Measurements from ENCODE around the gene RTN1.

RTN1 gene

DNA sequence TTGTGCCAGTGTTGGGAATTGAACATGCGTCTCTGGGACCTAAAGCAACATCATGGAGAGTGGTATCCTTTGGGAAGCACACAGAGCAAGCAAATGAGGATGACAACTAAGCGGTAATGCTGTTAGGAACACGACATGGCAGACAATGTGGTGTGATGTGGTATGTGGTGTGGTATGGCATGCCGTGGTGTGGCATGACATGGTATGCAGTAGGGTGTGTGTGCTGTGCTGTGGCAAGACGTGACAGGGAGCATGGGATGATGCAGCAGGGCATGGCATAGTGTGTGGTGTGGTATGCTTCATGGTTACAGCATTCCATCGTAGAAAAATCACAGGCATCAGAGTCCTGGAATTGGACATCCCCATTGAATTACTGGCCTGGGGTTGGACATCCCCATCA, 108.7 kb downstream of the RTN1 start:
- no peaks in the 10 kb centered on the region for H3K36me3 ChIP-seq (ENCODE audit: insufficient read depth, low read length)
- no peaks in the 10 kb centered on the region for H3F3A ChIP-seq (ENCODE audit: insufficient read depth, low read length)
- TF ChIP-seq, protein P1, sequence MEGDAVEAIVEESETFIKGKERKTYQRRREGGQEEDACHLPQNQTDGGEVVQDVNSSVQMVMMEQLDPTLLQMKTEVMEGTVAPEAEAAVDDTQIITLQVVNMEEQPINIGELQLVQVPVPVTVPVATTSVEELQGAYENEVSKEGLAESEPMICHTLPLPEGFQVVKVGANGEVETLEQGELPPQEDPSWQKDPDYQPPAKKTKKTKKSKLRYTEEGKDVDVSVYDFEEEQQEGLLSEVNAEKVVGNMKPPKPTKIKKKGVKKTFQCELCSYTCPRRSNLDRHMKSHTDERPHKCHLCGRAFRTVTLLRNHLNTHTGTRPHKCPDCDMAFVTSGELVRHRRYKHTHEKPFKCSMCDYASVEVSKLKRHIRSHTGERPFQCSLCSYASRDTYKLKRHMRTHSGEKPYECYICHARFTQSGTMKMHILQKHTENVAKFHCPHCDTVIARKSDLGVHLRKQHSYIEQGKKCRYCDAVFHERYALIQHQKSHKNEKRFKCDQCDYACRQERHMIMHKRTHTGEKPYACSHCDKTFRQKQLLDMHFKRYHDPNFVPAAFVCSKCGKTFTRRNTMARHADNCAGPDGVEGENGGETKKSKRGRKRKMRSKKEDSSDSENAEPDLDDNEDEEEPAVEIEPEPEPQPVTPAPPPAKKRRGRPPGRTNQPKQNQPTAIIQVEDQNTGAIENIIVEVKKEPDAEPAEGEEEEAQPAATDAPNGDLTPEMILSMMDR (IDR thresholded peaks at IDR 0.05; ENCODE audit: low read length): no peak
- no peak for TF ChIP-seq EZH2 (IDR thresholded peaks at IDR 0.05; ENCODE audit: borderline replicate concordance, low read length)
- no peak overlapping the region for H3K9ac ChIP-seq (ENCODE audit: low read length)
- H3K4me3 ChIP-seq (ENCODE audit: low read depth, low read length, poor library complexity, severe bottlenecking): no peak overlapping the region
- H2AFZ ChIP-seq (ENCODE audit: low read length): no peak overlapping the region
- H3K4me2 ChIP-seq (ENCODE audit: low read length): no peak overlapping the region
- no peaks in the 10 kb centered on the region for H4K20me1 ChIP-seq (ENCODE audit: insufficient read depth, low read length)
- no peaks in the 10 kb centered on the region for H3K27me3 ChIP-seq (ENCODE audit: insufficient read depth, low read length)
- no peaks in the 10 kb centered on the region for H3K9me2 ChIP-seq (ENCODE audit: low read depth, low read length)
- no peaks in the 10 kb centered on the region for H3K9me3 ChIP-seq (ENCODE audit: low read length)
- H3K27ac ChIP-seq (ENCODE audit: low read depth, low read length, poor library complexity, severe bottlenecking): no peak overlapping the region
- H3K4me1 ChIP-seq (ENCODE audit: insufficient read depth, low read length, severe bottlenecking): no peaks in the 10 kb centered on the region
- no peaks in the 10 kb centered on the region for H3K79me2 ChIP-seq (ENCODE audit: insufficient read depth, low read length)

- no peak overlapping the region for H3K27ac ChIP-seq (ENCODE audit: low read depth, low read length, poor library complexity, severe bottlenecking)
- H3K27me3 ChIP-seq (ENCODE audit: insufficient read depth, low read length): no peaks in the 10 kb centered on the region
- no peaks in the 10 kb centered on the region for H3K9me3 ChIP-seq (ENCODE audit: low read length)
- no peak overlapping the region for H3K9ac ChIP-seq (ENCODE audit: low read length)
- H3K36me3 ChIP-seq (ENCODE audit: insufficient read depth, low read length): no peaks in the 10 kb centered on the region
- H3K4me1 ChIP-seq (ENCODE audit: insufficient read depth, low read length, severe bottlenecking): no peaks in the 10 kb centered on the region
- H3K4me3 ChIP-seq (ENCODE audit: low read depth, low read length, poor library complexity, severe bottlenecking): no peak overlapping the region
- H3K9me2 ChIP-seq (ENCODE audit: low read depth, low read length): no peaks in the 10 kb centered on the region
- H2AFZ ChIP-seq (ENCODE audit: low read length): no peak overlapping the region
- no peak overlapping the region for H3K4me2 ChIP-seq (ENCODE audit: low read length)
- H3F3A ChIP-seq (ENCODE audit: insufficient read depth, low read length): no peaks in the 10 kb centered on the region
- H3K79me2 ChIP-seq (ENCODE audit: insufficient read depth, low read length): no peaks in the 10 kb centered on the region
- TF ChIP-seq, protein P1 (IDR thresholded peaks at IDR 0.05; ENCODE audit: low read length): no peak
- TF ChIP-seq EZH2 (IDR thresholded peaks at IDR 0.05; ENCODE audit: borderline replicate concordance, low read length): no peak
- no peaks in the 10 kb centered on the region for H4K20me1 ChIP-seq (ENCODE audit: insufficient read depth, low read length)
These were observed 115.0 kb downstream of the RTN1 start for GRCh38 chr14:59755409-59756135.

- H3K4me2 ChIP-seq (ENCODE audit: low read length): no peak overlapping the region
- H3K9ac ChIP-seq (ENCODE audit: low read length): no peak overlapping the region
- H3K79me2 ChIP-seq (ENCODE audit: insufficient read depth, low read length): no peaks in the 10 kb centered on the region
- no peaks in the 10 kb centered on the region for H3F3A ChIP-seq (ENCODE audit: insufficient read depth, low read length)
- no peaks in the 10 kb centered on the region for H3K27me3 ChIP-seq (ENCODE audit: insufficient read depth, low read length)
- no peaks in the 10 kb centered on the region for H3K4me1 ChIP-seq (ENCODE audit: insufficient read depth, low read length, severe bottlenecking)
- TF ChIP-seq, protein P1 (IDR thresholded peaks at IDR 0.05; ENCODE audit: low read length): no peak
- TF ChIP-seq EZH2 (IDR thresholded peaks at IDR 0.05; ENCODE audit: borderline replicate concordance, low read length): no peak
- no peaks in the 10 kb centered on the region for H4K20me1 ChIP-seq (ENCODE audit: insufficient read depth, low read length)
- H2AFZ ChIP-seq (ENCODE audit: low read length): no peak overlapping the region
- H3K9me3 ChIP-seq (ENCODE audit: low read length): no peaks in the 10 kb centered on the region
- no peaks in the 10 kb centered on the region for H3K36me3 ChIP-seq (ENCODE audit: insufficient read depth, low read length)
- H3K4me3 ChIP-seq (ENCODE audit: low read depth, low read length, poor library complexity, severe bottlenecking): no peak overlapping the region
- H3K27ac ChIP-seq (ENCODE audit: low read depth, low read length, poor library complexity, severe bottlenecking): no peak overlapping the region
- H3K9me2 ChIP-seq (ENCODE audit: low read depth, low read length): no peaks in the 10 kb centered on the region
These were observed 116.3 kb downstream of the RTN1 start for GRCh38 chr14:59754256-59754655.

Measured in OCI-LY1 (cell line).